HPDE6-E6E7 (cell line): ENCODE results near the gene DSE.

Experiments
- DNase-seq: peaks from one replicate; pipeline ENCODE4 v3.0.0; 2011; ENCODE audit warnings: missing footprints; ENCODE audit errors: extremely low spot score

DSE gene

GRCh38 chr6:116445102-116445501, 74.4 kb downstream of the DSE start:
- no peak for DNase-seq

GRCh38 chr6:116446399-116446798, 75.7 kb downstream of the DSE start:
- DNase-seq: no peak

GRCh38 chr6:116447052-116447451, 76.3 kb downstream of the DSE start:
- DNase-seq: no peak

GRCh38 chr6:116447496-116448011, 76.8 kb downstream of the DSE start:
- DNase-seq: peak; percentile 49

GRCh38 chr6:116449565-116449964, 78.8 kb downstream of the DSE start:
- DNase-seq: no peak

GRCh38 chr6:116450185-116450710, 79.5 kb downstream of the DSE start:
- no peak for DNase-seq

GRCh38 chr6:116450769-116451740, 80.3 kb downstream of the DSE start:
- DNase-seq: no peak

- DNase-seq: no peak
Measured at GRCh38 chr6:116451916-116452315, 81.2 kb downstream of the DSE start.

- no peak for DNase-seq
Measured at GRCh38 chr6:116452531-116452930, 81.8 kb downstream of the DSE start.

GRCh38 chr6:116456106-116456505, 85.4 kb downstream of the DSE start:
- no peak for DNase-seq

- DNase-seq: no peak
Measured at GRCh38 chr6:116456927-116457326, 86.2 kb downstream of the DSE start.

GRCh38 chr6:116458264-116458663, 87.5 kb downstream of the DSE start:
- DNase-seq: no peak

GRCh38 chr6:116459927-116460326, 89.2 kb downstream of the DSE start:
- DNase-seq: no peak

- no peak for DNase-seq
Measured at GRCh38 chr6:116461331-116461931, 90.7 kb downstream of the DSE start, which contains the start of gene CALHM6. CALHM6 (plus strand) TSS chr6:116461375; CDS start chr6:116461930, 555 bp downstream.

GRCh38 chr6:116461932-116462885, 91.5 kb downstream of the DSE start:
- DNase-seq: peak; percentile 34

- no peak for DNase-seq
Measured at GRCh38 chr6:116463301-116463700, 92.6 kb downstream of the DSE start.

- no peak for DNase-seq
Measured at GRCh38 chr6:116465246-116465645, 94.5 kb downstream of the DSE start.

GRCh38 chr6:116467096-116467495, 96.3 kb downstream of the DSE start:
- DNase-seq: no peak

- no peak for DNase-seq
Measured at GRCh38 chr6:116467514-116467913, 96.8 kb downstream of the DSE start.

- DNase-seq: no peak
Measured at GRCh38 chr6:116468293-116468692, 97.5 kb downstream of the DSE start.

- DNase-seq: no peak
Measured at GRCh38 chr6:116471531-116471930, 100.8 kb downstream of the DSE start.
